IMR-90 (cell line): ENCODE results near the gene GYS1. TPM values are rescaled to one million over a fixed set of nuclear protein-coding genes. Genes with fewer than 3 reads are reported as not detected.

Experiments used
- ATAC-seq: fragments of 200-7000 bp; cut with Tn5 transposase; 2 replicates; pipeline ENCODE4 v1.9.1; 2020; ENCODE audit warnings: low read depth, mild to moderate bottlenecking, moderate library complexity
- BruUV-seq: library from RNA; stranded (reverse); fragments of 400-500 nt; replicated peaks from 2 replicates; lab custom pipeline; 2021; lab: Mats Ljungman, UMichigan
- CTCF ChIA-PET: fragments of 300-600 bp; formaldehyde crosslinking; extraction: SDS; loops from one replicate; lab custom pipeline; 2021; ENCODE audit warnings: antibody characterized with exemption; lab: Yijun Ruan, JAX
- POLR2A ChIA-PET: fragments of 300-600 bp; sonication (Branson Sonifier 250); formaldehyde crosslinking; loops from one replicate; lab custom pipeline; 2022; ENCODE audit warnings: antibody characterized with exemption; ENCODE audit not compliant: unreplicated experiment; lab: Charles Lee
- DNase-seq: peaks from one replicate; pipeline ENCODE4 v3.0.0; 2013
- H2AFZ ChIP-seq: replicated peaks from 2 replicates; pipeline ENCODE3; 2013; ENCODE audit warnings: low read length, mild to moderate bottlenecking; ENCODE audit not compliant: poor library complexity
- H2AK5ac ChIP-seq: 2 replicates; pipeline ENCODE4 v1.6.1; 2013; ENCODE audit warnings: low read depth, low read length, inconsistent platforms
- H2AK9ac ChIP-seq: replicated peaks from 2 replicates; pipeline ENCODE3; 2013; ENCODE audit warnings: mild to moderate bottlenecking, low read depth, low read length, moderate library complexity; ENCODE audit not compliant: poor library complexity
- H2BK120ac ChIP-seq: 2 replicates; pipeline ENCODE4 v1.6.1; 2013; ENCODE audit warnings: low read depth, low read length, inconsistent platforms
- H2BK15ac ChIP-seq: 3 replicates; pipeline ENCODE4 v1.6.1; 2013; ENCODE audit warnings: low read depth, low read length, inconsistent platforms
- H2BK20ac ChIP-seq: 2 replicates; pipeline ENCODE4 v1.6.1; 2013; ENCODE audit warnings: low read depth, mild to moderate bottlenecking, inconsistent platforms, low read length, moderate library complexity
- H2BK5ac ChIP-seq: 2 replicates; pipeline ENCODE4 v1.6.1; 2013; ENCODE audit warnings: mild to moderate bottlenecking, low read depth, low read length, inconsistent platforms; ENCODE audit not compliant: poor library complexity, severe bottlenecking
- H3K14ac ChIP-seq: replicated peaks from 2 replicates; pipeline ENCODE4 v1.6.1; 2013; ENCODE audit warnings: low read depth, low read length, inconsistent platforms
- H3K18ac ChIP-seq: 2 replicates; pipeline ENCODE4 v1.6.1; 2013; ENCODE audit warnings: low read depth, low read length, control low read depth
- H3K23ac ChIP-seq: 2 replicates; pipeline ENCODE4 v1.6.1; 2013; ENCODE audit warnings: low read depth, low read length, inconsistent platforms
- H3K27ac ChIP-seq: 2 replicates; pipeline ENCODE4 v1.5.1; 2013; ENCODE audit warnings: mild to moderate bottlenecking, control low read depth, low read length; ENCODE audit not compliant: insufficient read depth
- H3K27me3 ChIP-seq: 2 replicates; pipeline ENCODE4 v1.6.1; 2013; ENCODE audit warnings: low read length; ENCODE audit not compliant: control insufficient read depth, insufficient read depth
- H3K36me3 ChIP-seq: 2 replicates; pipeline ENCODE4 v1.6.1; 2013; ENCODE audit warnings: low read length, mixed read lengths; ENCODE audit not compliant: control insufficient read depth, insufficient read depth
- H3K4ac ChIP-seq: 2 replicates; pipeline ENCODE4 v1.6.1; 2013; ENCODE audit warnings: low read depth, low read length, inconsistent platforms
- H3K4me1 ChIP-seq: 2 replicates; pipeline ENCODE4 v1.6.1; 2013; ENCODE audit warnings: low read length, mixed read lengths; ENCODE audit not compliant: control insufficient read depth, insufficient read depth
- H3K4me2 ChIP-seq: 2 replicates; pipeline ENCODE4 v1.6.1; 2013; ENCODE audit warnings: low read depth, mild to moderate bottlenecking, control low read depth, low read length, moderate library complexity
- H3K4me3 ChIP-seq: 2 replicates; pipeline ENCODE4 v1.5.1; 2013; ENCODE audit warnings: low read depth, mild to moderate bottlenecking, control low read depth, low read length, moderate library complexity; ENCODE audit not compliant: insufficient read depth
- H3K56ac ChIP-seq: 2 replicates; pipeline ENCODE4 v1.6.1; 2013; ENCODE audit warnings: low read length, inconsistent platforms; ENCODE audit not compliant: insufficient read depth; ENCODE audit errors: extremely low read depth
- H3K79me1 ChIP-seq, 2 experiments: 2 replicates each; pipeline ENCODE4 v1.6.1; 2013; ENCODE audit warnings: low read length in 2 of 2, inconsistent platforms in 1 of 2, low read depth in 1 of 2
- H3K9ac ChIP-seq: 2 replicates; pipeline ENCODE4 v1.6.1; 2013; ENCODE audit warnings: low read depth, low read length, control low read depth
- H3K9me1 ChIP-seq: 2 replicates; pipeline ENCODE4 v1.6.1; 2013; ENCODE audit warnings: low read length, inconsistent platforms; ENCODE audit not compliant: insufficient read depth
- H3K9me3 ChIP-seq: 2 replicates; pipeline ENCODE4 v1.6.1; 2013; ENCODE audit warnings: low read length; ENCODE audit not compliant: control insufficient read depth, insufficient read depth
- H4K20me1 ChIP-seq: 2 replicates; pipeline ENCODE4 v1.6.1; 2013; ENCODE audit warnings: low read length, inconsistent platforms; ENCODE audit not compliant: insufficient read depth
- H4K5ac ChIP-seq: 2 replicates; pipeline ENCODE4 v1.6.1; 2013; ENCODE audit warnings: mild to moderate bottlenecking, low read depth, low read length, control low read depth
- H4K8ac ChIP-seq, 2 experiments: 2 replicates each; pipeline ENCODE4 v1.6.1; 2013; ENCODE audit warnings: low read depth in 2 of 2, low read length in 2 of 2, control low read depth in 1 of 2, inconsistent platforms in 1 of 2
- H4K91ac ChIP-seq: 2 replicates; pipeline ENCODE4 v1.6.1; 2013; ENCODE audit warnings: low read depth, low read length, inconsistent platforms; ENCODE audit not compliant: insufficient read depth
- BHLHE40 ChIP-seq: fragments of 150-350 bp; IDR thresholded peaks from 2 replicates; pipeline ENCODE4 v1.6.1; 2016; ENCODE audit warnings: mild to moderate bottlenecking, low read depth, low read length
- CEBPB ChIP-seq: IDR thresholded peaks from 2 replicates; pipeline ENCODE4 v1.6.1; 2012; ENCODE audit warnings: low read depth, low read length, improper control_type of control experiment
- FOS ChIP-seq: fragments of 150-350 bp; IDR thresholded peaks from 2 replicates; pipeline ENCODE4 v1.6.1; 2016; ENCODE audit warnings: low read depth, low read length
- MAFK ChIP-seq: IDR thresholded peaks from 2 replicates; pipeline ENCODE4 v1.6.1; 2012; ENCODE audit warnings: low read depth, low read length, improper control_type of control experiment
- MAZ ChIP-seq: IDR thresholded peaks from 2 replicates; pipeline ENCODE4 v1.6.1; 2012; ENCODE audit warnings: low read depth, mild to moderate bottlenecking, low read length, improper control_type of control experiment, moderate library complexity, borderline replicate concordance
- MXI1 ChIP-seq: IDR thresholded peaks from 2 replicates; pipeline ENCODE4 v1.6.1; 2012; ENCODE audit warnings: low read depth, mild to moderate bottlenecking, low read length, moderate library complexity, borderline replicate concordance
- NFE2L2 ChIP-seq: fragments of 150-350 bp; IDR thresholded peaks from 2 replicates; pipeline ENCODE4 v1.6.1; 2016; ENCODE audit warnings: low read depth, mild to moderate bottlenecking, low read length
- RAD21 ChIP-seq: IDR thresholded peaks from 2 replicates; pipeline ENCODE4 v1.6.1; 2012; ENCODE audit warnings: low read length, improper control_type of control experiment
- RCOR1 ChIP-seq: IDR thresholded peaks from 2 replicates; pipeline ENCODE4 v1.6.1; 2012; ENCODE audit warnings: mild to moderate bottlenecking, low read length, improper control_type of control experiment; ENCODE audit not compliant: insufficient replicate concordance
- SMC3 ChIP-seq: fragments of 150-350 bp; IDR thresholded peaks from 2 replicates; pipeline ENCODE4 v1.6.1; 2016; ENCODE audit warnings: low read depth, mild to moderate bottlenecking, antibody characterized with exemption, low read length, moderate library complexity
- WGBS, 2 experiments: methylation state at CpG; one replicate each; pipeline versions ENCODE4 v1.1.5 to v1.1.7; 2013; ENCODE audit warnings: missing lambda C conversion rate in 2 of 2; ENCODE audit not compliant: insufficient read length in 1 of 2; ENCODE audit errors: extremely low coverage in 2 of 2; 5-methylcytosine and 5-hydroxymethylcytosine counted together
- dilution Hi-C: fragments of 300-500 bp; cut with HindIII; formaldehyde crosslinking; loops from one replicate; pipeline ENCODE4 v1.14.3; 2018; ENCODE audit warnings: low sequenced_read_pairs; ENCODE audit not compliant: unreplicated experiment
- in situ Hi-C: fragments of 300-500 bp; cut with MboI; formaldehyde crosslinking; loops from 3 replicates; pipeline ENCODE4 v1.14.3; 2019; ENCODE audit warnings: low sequenced_read_pairs, inconsistent platforms, mixed read lengths
- intact Hi-C: fragments of 100-400 bp; cut with micrococcal nuclease; formaldehyde crosslinking; loops from 2 replicates; pipeline ENCODE4 v1.10.0; 2022
- polyA plus RNA-seq, 3 experiments: library from polyadenylated mRNA; depleted of rRNA; stranded (reverse); fragments of >200 nt; gene quantifications; 2 replicates each; pipeline ENCODE4 v1.2.3, GENCODE V29; 2012; ENCODE audit warnings: low replicate concordance in 1 of 3
- total RNA-seq: library from RNA; depleted of rRNA; stranded (reverse); fragments of >200 nt; gene quantifications from 2 replicates; pipeline ENCODE4 v1.2.3, GENCODE V29; 2012
- TF ChIP-seq, protein P1 (sequence below): fragments of 150-350 bp; IDR thresholded peaks from 2 replicates; pipeline ENCODE4 v1.6.1; 2017; ENCODE audit warnings: mild to moderate bottlenecking, antibody characterized with exemption, low read length, low read depth
- TF ChIP-seq, protein P2 (sequence below): conservative IDR thresholded peaks from 2 replicates; pipeline ENCODE4 v1.5.1; 2012; ENCODE audit warnings: mild to moderate bottlenecking, low read depth, low read length, improper control_type of control experiment
- TF ChIP-seq, protein P3 (sequence below): fragments of 150-350 bp; IDR thresholded peaks from 2 replicates; pipeline ENCODE4 v1.6.1; 2016; ENCODE audit warnings: low read depth, mild to moderate bottlenecking, low read length, moderate library complexity, borderline replicate concordance

Gene GYS1
- total and polyA plus RNA-seq, 2 of the 4 experiments (the other 2 are of a cell fraction): 38.7 to 72.2 TPM

DNA sequence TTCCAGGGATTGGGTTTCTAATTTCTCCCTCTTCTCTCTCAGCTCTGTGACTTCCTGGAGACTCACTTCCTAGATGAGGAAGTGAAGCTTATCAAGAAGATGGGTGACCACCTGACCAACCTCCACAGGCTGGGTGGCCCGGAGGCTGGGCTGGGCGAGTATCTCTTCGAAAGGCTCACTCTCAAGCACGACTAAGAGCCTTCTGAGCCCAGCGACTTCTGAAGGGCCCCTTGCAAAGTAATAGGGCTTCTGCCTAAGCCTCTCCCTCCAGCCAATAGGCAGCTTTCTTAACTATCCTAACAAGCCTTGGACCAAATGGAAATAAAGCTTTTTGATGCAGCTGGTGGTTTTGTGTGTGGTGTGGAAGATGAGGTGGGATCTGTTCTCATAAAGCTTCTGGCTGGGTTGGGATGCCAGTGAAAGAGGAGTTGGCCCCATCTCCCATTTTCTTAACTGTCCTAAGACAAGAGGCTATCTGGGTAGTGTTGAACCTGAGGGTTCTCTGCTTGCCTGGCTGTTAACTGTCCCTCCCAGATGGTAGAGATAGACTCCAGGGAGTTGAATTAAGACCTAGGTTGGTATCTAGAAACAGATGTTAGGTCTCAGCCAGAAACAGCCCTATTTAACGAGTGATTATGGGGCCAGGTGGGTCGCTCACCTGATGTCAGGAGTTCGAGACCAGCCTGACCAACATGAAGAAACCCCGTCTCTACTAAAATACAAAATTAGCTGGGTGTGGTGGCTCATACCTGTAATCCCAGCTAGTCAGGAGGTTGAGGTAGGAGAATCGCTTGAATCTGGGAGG is 26.4 kb downstream of the GYS1 start:
- Histone ChIP-seq H3K27ac (peak overlapping the region; percentile 77; the same call in 1 of the 2 replicates), H3K4me1 (peaks cover 20% of the 10 kb centered on the region), H2BK15ac (no peak overlapping the region), H3K27me3 (no peaks in the 10 kb centered on the region), H4K20me1 (peaks cover 45% of the 10 kb centered on the region), H3K79me1 (peaks cover 0 to 52% of the 10 kb centered on the region in 2 experiments; a peak in 3 of 4 replicates), H3K9me1 (peaks cover 11% of the 10 kb centered on the region), H2BK20ac (no peak overlapping the region), H3K4ac (no peak overlapping the region), H3K4me2 (peak overlapping the region; percentile 91), H3K18ac (no peak overlapping the region), H2AFZ (no peak overlapping the region), H3K9me3 (no peaks in the 10 kb centered on the region), H2AK9ac (no peak overlapping the region), H2BK5ac (peak overlapping the region; percentile 26), H3K4me3 (peak overlapping the region; percentile 78), H3K23ac (peak overlapping the region; percentile 67), H3K9ac (peak overlapping the region; percentile 84), H4K5ac (no peak overlapping the region), H2AK5ac (no peak overlapping the region), H2BK120ac (no peak overlapping the region), H3K56ac (no peak overlapping the region), H4K8ac (peak overlapping the region in 1 of 2 experiments; percentile 50; a peak in 1 of 4 replicates), H4K91ac (no peak overlapping the region), H3K36me3 (peaks cover 32% of the 10 kb centered on the region), H3K14ac (peak overlapping the region; percentile 66; the same call in 1 of the 2 replicates)
- DNase-seq: no peak
- intact Hi-C loops (loop anchor here (10.0 kb wide), 1 partner anchor 322 kb away; the partner anchor contains the start of gene CA11), dilution Hi-C loops (no loop called here), in situ Hi-C loops (loop anchor here (10.0 kb wide), 1 partner anchor 322 kb away; the partner anchor contains the start of gene CA11)
- ATAC-seq: no peak
- no TSS peak for BruUV-seq
- WGBS, 2 experiments: 87% methylated on average over 5 of the region's 10 CpGs; no CpG with 5 or more reads in 1 of the 2 experiments
- POLR2A ChIA-PET: interaction anchor here (0.6 to 0.9 kb wide), 2 partner anchors 19 to 26 kb away, joined by 3 to 4 read pairs; no protein-coding TSS in a partner anchor
- CTCF ChIA-PET: interaction anchor here (0.6 to 1.3 kb wide), 2 partner anchors 27 to 111 kb away, joined by 3 read pairs; partner anchors contain the start of genes GYS1 and RUVBL2
- TF ChIP-seq, protein P1, sequence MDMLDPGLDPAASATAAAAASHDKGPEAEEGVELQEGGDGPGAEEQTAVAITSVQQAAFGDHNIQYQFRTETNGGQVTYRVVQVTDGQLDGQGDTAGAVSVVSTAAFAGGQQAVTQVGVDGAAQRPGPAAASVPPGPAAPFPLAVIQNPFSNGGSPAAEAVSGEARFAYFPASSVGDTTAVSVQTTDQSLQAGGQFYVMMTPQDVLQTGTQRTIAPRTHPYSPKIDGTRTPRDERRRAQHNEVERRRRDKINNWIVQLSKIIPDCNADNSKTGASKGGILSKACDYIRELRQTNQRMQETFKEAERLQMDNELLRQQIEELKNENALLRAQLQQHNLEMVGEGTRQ: no peak
- TF ChIP-seq MXI1 (no peak), SMC3 (no peak), BHLHE40 (no peak), RCOR1 (no peak), FOS (no peak), MAFK (no peak), RAD21 (no peak), NFE2L2 (no peak), MAZ (no peak), CEBPB (no peak)
- TF ChIP-seq, protein P2, sequence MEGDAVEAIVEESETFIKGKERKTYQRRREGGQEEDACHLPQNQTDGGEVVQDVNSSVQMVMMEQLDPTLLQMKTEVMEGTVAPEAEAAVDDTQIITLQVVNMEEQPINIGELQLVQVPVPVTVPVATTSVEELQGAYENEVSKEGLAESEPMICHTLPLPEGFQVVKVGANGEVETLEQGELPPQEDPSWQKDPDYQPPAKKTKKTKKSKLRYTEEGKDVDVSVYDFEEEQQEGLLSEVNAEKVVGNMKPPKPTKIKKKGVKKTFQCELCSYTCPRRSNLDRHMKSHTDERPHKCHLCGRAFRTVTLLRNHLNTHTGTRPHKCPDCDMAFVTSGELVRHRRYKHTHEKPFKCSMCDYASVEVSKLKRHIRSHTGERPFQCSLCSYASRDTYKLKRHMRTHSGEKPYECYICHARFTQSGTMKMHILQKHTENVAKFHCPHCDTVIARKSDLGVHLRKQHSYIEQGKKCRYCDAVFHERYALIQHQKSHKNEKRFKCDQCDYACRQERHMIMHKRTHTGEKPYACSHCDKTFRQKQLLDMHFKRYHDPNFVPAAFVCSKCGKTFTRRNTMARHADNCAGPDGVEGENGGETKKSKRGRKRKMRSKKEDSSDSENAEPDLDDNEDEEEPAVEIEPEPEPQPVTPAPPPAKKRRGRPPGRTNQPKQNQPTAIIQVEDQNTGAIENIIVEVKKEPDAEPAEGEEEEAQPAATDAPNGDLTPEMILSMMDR: no peak
- TF ChIP-seq, protein P3, sequence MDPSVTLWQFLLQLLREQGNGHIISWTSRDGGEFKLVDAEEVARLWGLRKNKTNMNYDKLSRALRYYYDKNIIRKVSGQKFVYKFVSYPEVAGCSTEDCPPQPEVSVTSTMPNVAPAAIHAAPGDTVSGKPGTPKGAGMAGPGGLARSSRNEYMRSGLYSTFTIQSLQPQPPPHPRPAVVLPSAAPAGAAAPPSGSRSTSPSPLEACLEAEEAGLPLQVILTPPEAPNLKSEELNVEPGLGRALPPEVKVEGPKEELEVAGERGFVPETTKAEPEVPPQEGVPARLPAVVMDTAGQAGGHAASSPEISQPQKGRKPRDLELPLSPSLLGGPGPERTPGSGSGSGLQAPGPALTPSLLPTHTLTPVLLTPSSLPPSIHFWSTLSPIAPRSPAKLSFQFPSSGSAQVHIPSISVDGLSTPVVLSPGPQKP: no peak
